Measurements from ENCODE around the gene PRPF19. TPM values are rescaled to one million over a fixed set of nuclear protein-coding genes. Genes with fewer than 3 reads are reported as not detected.
A peak's percentile ranks its signal among the peaks of the same experiment; 100 is the strongest.

The PRPF19 gene
- total RNA-seq, 1 donor: 41.5 TPM

- TF ChIP-seq CTCF (IDR thresholded peaks at IDR 0.05; ENCODE audit: insufficient read depth, low read depth, low read length): no peak
- DNase-seq (ENCODE audit: low read depth): peak; percentile 86
Observed at GRCh38 chr11:60872124-60872960, 34.0 kb downstream of the PRPF19 start.

GRCh38 chr11:60871378-60872061 is 34.9 kb downstream of the PRPF19 start:
- peak; percentile 45 for DNase-seq (ENCODE audit: low read depth)
- H3K4me3 ChIP-seq (ENCODE audit: low read depth, low read length): no peak overlapping the region
- no peak for TF ChIP-seq CTCF (IDR thresholded peaks at IDR 0.05; ENCODE audit: insufficient read depth, low read depth, low read length)

More at GRCh38 chr11:60872124-60872960, 34.0 kb downstream of the PRPF19 start:
- H3K4me3 ChIP-seq (ENCODE audit: low read depth, low read length): no peak overlapping the region

- DNase-seq (ENCODE audit: low read depth): no peak
- no peak for TF ChIP-seq CTCF (IDR thresholded peaks at IDR 0.05; ENCODE audit: insufficient read depth, low read depth, low read length)
- H3K4me3 ChIP-seq (ENCODE audit: low read depth, low read length): no peak overlapping the region
Observed at GRCh38 chr11:60870733-60871377, 35.5 kb downstream of the PRPF19 start.

- TF ChIP-seq CTCF (IDR thresholded peaks at IDR 0.05; ENCODE audit: insufficient read depth, low read depth, low read length): no peak
- no peak for DNase-seq (ENCODE audit: low read depth)
- no peak overlapping the region for H3K4me3 ChIP-seq (ENCODE audit: low read depth, low read length)
Observed at GRCh38 chr11:60870276-60870675, 36.1 kb downstream of the PRPF19 start.

- H3K4me3 ChIP-seq (ENCODE audit: low read depth, low read length): no peak overlapping the region
- no peak for TF ChIP-seq CTCF (IDR thresholded peaks at IDR 0.05; ENCODE audit: insufficient read depth, low read depth, low read length)
- DNase-seq (ENCODE audit: low read depth): no peak
Observed at GRCh38 chr11:60869451-60869825, 36.9 kb downstream of the PRPF19 start.

GRCh38 chr11:60868682-60869450 is 37.5 kb downstream of the PRPF19 start:
- no peak for TF ChIP-seq CTCF (IDR thresholded peaks at IDR 0.05; ENCODE audit: insufficient read depth, low read depth, low read length)
- no peak for DNase-seq (ENCODE audit: low read depth)
- no peak overlapping the region for H3K4me3 ChIP-seq (ENCODE audit: low read depth, low read length)

Data from fibroblast of villous mesenchyme (primary cell).